HCT116 (cell line): Measurements from ENCODE around the gene ZNF804B. TPM values are rescaled to one million over a fixed set of nuclear protein-coding genes. Genes with fewer than 3 reads are reported as not detected.
"Not testable (repeated sequence)": the region's sequence is repeated elsewhere in the genome, so short reads cannot be mapped to it uniquely, and the experiment has no call there.

Source experiments
- ATAC-seq: fragments of 200-7000 bp; cut with Tn5 transposase; 2 replicates; pipeline ENCODE4 v1.9.1; 2020; ENCODE audit warnings: mild to moderate bottlenecking, moderate library complexity
- BruUV-seq: library from RNA; stranded (reverse); fragments of 400-500 nt; replicated peaks from 2 replicates; lab custom pipeline; 2021; lab: Mats Ljungman, UMichigan
- CTCF ChIA-PET: fragments of 300-600 bp; sonication (Branson Sonifier 250); formaldehyde crosslinking; loops from one replicate; lab custom pipeline; 2021; ENCODE audit warnings: antibody characterized with exemption; lab: Charles Lee
- POLR2A ChIA-PET: fragments of 300-600, 350-600 bp; sonication (Branson Sonifier 250); formaldehyde crosslinking; loops from one replicate; lab custom pipeline; 2021; ENCODE audit warnings: antibody characterized with exemption; lab: Charles Lee
- RAD21 ChIA-PET, 2 experiments: fragments of 300-600 bp; sonication (Branson Sonifier 250); formaldehyde crosslinking; loops; one replicate each; lab custom pipeline; 2023; ENCODE audit warnings: low total read pairs in 2 of 2; ENCODE audit not compliant: uncharacterized antibody in 2 of 2, unreplicated experiment in 2 of 2, low non-redundant PET in 1 of 2; lab: Charles Lee
- DNase-seq: peaks from one replicate; pipeline ENCODE4 v3.0.0-alpha.2; 2010; ENCODE audit warnings: low read depth, low spot score
- H2AFZ ChIP-seq: fragments of 200-600 bp; shearing (Covaris generic), sonication (generic); 2 replicates; pipeline ENCODE4 v1.6.1; 2017; ENCODE audit warnings: low read depth, mixed run types, mixed read lengths, antibody characterized with exemption, low read length; ENCODE audit not compliant: poor library complexity, severe bottlenecking
- H3K27ac ChIP-seq: 2 replicates; pipeline ENCODE4 v1.5.1; 2012; ENCODE audit warnings: low read depth, low read length
- H3K27me3 ChIP-seq: fragments of 200-600 bp; sonication (generic); 2 replicates; pipeline ENCODE4 v1.6.1; 2016; ENCODE audit warnings: mixed run types, low read length, mixed read lengths; ENCODE audit not compliant: insufficient read depth
- H3K36me3 ChIP-seq, 2 experiments: fragments of 200-500 bp in 1 of 2; fragments of 200-600 bp in 1 of 2; sonication (Bioruptor generic) in 1 of 2; sonication (generic) in 1 of 2; 2 replicates each; pipeline versions ENCODE4 v1.5.1 to v1.6.1; 2014 to 2016; ENCODE audit warnings: low read length in 2 of 2, inconsistent platforms in 1 of 2, mixed read lengths in 1 of 2, mixed run types in 1 of 2; ENCODE audit not compliant: insufficient read depth in 2 of 2, control insufficient read depth in 1 of 2
- H3K4me1 ChIP-seq, 2 experiments: fragments of 200-600 bp in 1 of 2; sonication (generic) in 1 of 2; 2 replicates each; pipeline versions ENCODE4 v1.5.1 to v1.6.1; 2012 to 2017; ENCODE audit warnings: low read length in 2 of 2, inconsistent platforms in 1 of 2, mild to moderate bottlenecking in 1 of 2, mixed read lengths in 1 of 2, mixed run types in 1 of 2, moderate library complexity in 1 of 2; ENCODE audit not compliant: insufficient read depth in 2 of 2, control insufficient read depth in 1 of 2
- H3K4me2 ChIP-seq: fragments of 200-600 bp; sonication (generic); 2 replicates; pipeline ENCODE4 v1.6.1; 2017; ENCODE audit warnings: mixed run types, low read length, mixed read lengths
- H3K4me3 ChIP-seq, 2 experiments: fragments of 200-600 bp in 1 of 2; sonication (generic) in 1 of 2; replicated peaks in 1 of 2; 2 replicates each; pipeline ENCODE4 v1.5.1; 2011 to 2016; ENCODE audit warnings: low read length in 2 of 2, control low read depth in 1 of 2, low read depth in 1 of 2, mild to moderate bottlenecking in 1 of 2, mixed read lengths in 1 of 2, mixed run types in 1 of 2
- H3K79me2 ChIP-seq: fragments of 200-600 bp; sonication (generic); 2 replicates; pipeline ENCODE4 v1.6.1; 2017; ENCODE audit warnings: mild to moderate bottlenecking, mixed run types, low read length, moderate library complexity, mixed read lengths; ENCODE audit not compliant: insufficient read depth
- H3K9ac ChIP-seq: fragments of 200-600 bp; sonication (generic); 2 replicates; pipeline ENCODE4 v1.6.1; 2016; ENCODE audit warnings: low read length, mixed read lengths
- H3K9me2 ChIP-seq: fragments of 200-600 bp; sonication (generic), shearing (Covaris generic); 2 replicates; pipeline ENCODE4 v1.6.1; 2017; ENCODE audit warnings: mixed run types, mild to moderate bottlenecking, moderate library complexity; ENCODE audit not compliant: insufficient read depth
- H3K9me3 ChIP-seq, 2 experiments: fragments of 200-500 bp in 1 of 2; fragments of 200-600 bp in 1 of 2; sonication (Bioruptor generic) in 1 of 2; sonication (generic) in 1 of 2; 2 replicates each; pipeline ENCODE4 v1.6.1; 2014 to 2017; ENCODE audit warnings: low read length in 2 of 2, mixed read lengths in 2 of 2, inconsistent platforms in 1 of 2, low read depth in 1 of 2, mild to moderate bottlenecking in 1 of 2, mixed run types in 1 of 2, moderate library complexity in 1 of 2; ENCODE audit not compliant: control insufficient read depth in 1 of 2, insufficient read depth in 1 of 2
- H4K20me1 ChIP-seq: fragments of 200-600 bp; sonication (generic), shearing (Covaris generic); 2 replicates; pipeline ENCODE4 v1.6.1; 2017; ENCODE audit warnings: mixed run types, mild to moderate bottlenecking, moderate library complexity; ENCODE audit not compliant: insufficient read depth
- CEBPB ChIP-seq: IDR thresholded peaks from 2 replicates; pipeline ENCODE4 v1.6.1; 2012; ENCODE audit warnings: low read depth
- EZH2 ChIP-seq: fragments of 200-600 bp; sonication (generic); IDR thresholded peaks from 2 replicates; pipeline ENCODE4 v1.6.1; 2017; ENCODE audit warnings: antibody characterized with exemption, mixed run types
- EZH2phosphoT487 ChIP-seq: fragments of 200-600 bp; IDR thresholded peaks from 2 replicates; pipeline ENCODE4 v1.6.1; 2018; ENCODE audit warnings: antibody characterized with exemption, borderline replicate concordance
- FOSL1 ChIP-seq: IDR thresholded peaks from 2 replicates; pipeline ENCODE4 v1.6.1; 2012; ENCODE audit warnings: low read depth
- JUND ChIP-seq: IDR thresholded peaks from 2 replicates; pipeline ENCODE4 v1.6.1; 2012
- RAD21 ChIP-seq: IDR thresholded peaks from 2 replicates; pipeline ENCODE4 v1.6.1; 2012; ENCODE audit warnings: low read depth, mild to moderate bottlenecking
- SIN3A ChIP-seq: IDR thresholded peaks from 2 replicates; pipeline ENCODE4 v1.6.1; 2012; ENCODE audit warnings: low read depth
- SRF ChIP-seq: IDR thresholded peaks from 2 replicates; pipeline ENCODE4 v1.6.1; 2012; ENCODE audit warnings: low read depth
- TCF7L2 ChIP-seq: IDR thresholded peaks from 2 replicates; pipeline ENCODE4 v1.7.0; 2011; ENCODE audit warnings: borderline replicate concordance, inconsistent platforms; ENCODE audit not compliant: insufficient read depth, insufficient read length; ENCODE audit errors: extremely low read depth
- ZFX ChIP-seq: fragments of 450-650 bp; IDR thresholded peaks from 2 replicates; pipeline ENCODE4 v1.6.1; 2017
- ZNF274 ChIP-seq: fragments of 200-500 bp; sonication (Bioruptor generic); IDR thresholded peaks from 2 replicates; pipeline ENCODE4 v1.6.1; 2014; ENCODE audit warnings: mild to moderate bottlenecking, low read depth, low read length, inconsistent platforms
- intact Hi-C: fragments of 100-400 bp; cut with micrococcal nuclease; formaldehyde crosslinking; loops from 2 replicates; pipeline ENCODE4 v1.10.0; 2022
- total RNA-seq: library from RNA; stranded (reverse); gene quantifications from one replicate; pipeline ENCODE4 v1.2.1, GENCODE V29; 2021; ENCODE audit not compliant: unreplicated experiment
- TF ChIP-seq, protein P1 (sequence below): IDR thresholded peaks from 2 replicates; pipeline ENCODE4 v1.6.1; 2012
- TF ChIP-seq, protein P2 (sequence below): IDR thresholded peaks from 2 replicates; pipeline ENCODE4 v1.6.1; 2012

Gene ZNF804B
- total RNA-seq, 1 experiment from 2014 or later = not detected

DNA sequence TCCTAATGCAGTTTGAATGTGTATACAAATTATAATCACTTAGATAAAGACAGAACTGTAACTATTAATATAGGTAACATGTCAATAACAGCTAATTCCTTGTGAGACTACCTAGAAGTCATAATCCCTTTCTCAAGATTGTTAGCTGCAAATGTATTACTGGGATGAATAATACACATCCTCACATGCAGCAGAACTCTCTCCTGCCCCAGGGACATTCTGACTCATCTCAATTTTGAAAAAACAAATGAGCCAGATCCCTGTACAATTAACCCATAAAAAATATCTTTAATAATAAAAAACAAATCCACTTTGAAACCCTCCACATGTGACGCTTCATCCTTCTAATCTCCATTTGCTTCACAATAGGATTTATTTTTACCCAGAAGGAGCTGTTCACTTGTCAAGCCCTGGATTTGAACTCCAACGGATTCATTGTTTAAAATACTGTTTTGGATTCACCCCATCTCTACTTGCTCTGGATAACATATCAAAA lies 464.4 kb downstream of the ZNF804B start:
- POLR2A ChIA-PET = no interaction called here
- Histone ChIP-seq H2AFZ (no peak overlapping the region), H4K20me1 (no peaks in the 10 kb centered on the region), H3K27ac (no peak overlapping the region), H3K9ac (no peak overlapping the region), H3K79me2 (no peaks in the 10 kb centered on the region), H3K4me3 (no peak overlapping the region), H3K4me2 (no peak overlapping the region), H3K9me2 (no peaks in the 10 kb centered on the region), H3K36me3 (no peaks in the 10 kb centered on the region), H3K4me1 (no peaks in the 10 kb centered on the region), H3K27me3 (no peaks in the 10 kb centered on the region), H3K9me3 (no peaks in the 10 kb centered on the region)
- RAD21 ChIA-PET = no interaction called here
- no peak for DNase-seq
- BruUV-seq = no TSS peak
- CTCF ChIA-PET = no interaction called here
- intact Hi-C loops = no loop called here
- TF ChIP-seq SIN3A = no peak
- no peak for TF ChIP-seq JUND
- TF ChIP-seq SRF = no peak
- TF ChIP-seq RAD21 = no peak
- no peak for TF ChIP-seq CEBPB
- no peak for TF ChIP-seq TCF7L2
- TF ChIP-seq FOSL1 = no peak
- TF ChIP-seq EZH2phosphoT487 = no peak
- TF ChIP-seq, protein P1, sequence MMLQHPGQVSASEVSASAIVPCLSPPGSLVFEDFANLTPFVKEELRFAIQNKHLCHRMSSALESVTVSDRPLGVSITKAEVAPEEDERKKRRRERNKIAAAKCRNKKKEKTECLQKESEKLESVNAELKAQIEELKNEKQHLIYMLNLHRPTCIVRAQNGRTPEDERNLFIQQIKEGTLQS = no peak
- TF ChIP-seq ZFX = no peak
- no peak for TF ChIP-seq EZH2
- TF ChIP-seq ZNF274 = no peak
- TF ChIP-seq, protein P2, sequence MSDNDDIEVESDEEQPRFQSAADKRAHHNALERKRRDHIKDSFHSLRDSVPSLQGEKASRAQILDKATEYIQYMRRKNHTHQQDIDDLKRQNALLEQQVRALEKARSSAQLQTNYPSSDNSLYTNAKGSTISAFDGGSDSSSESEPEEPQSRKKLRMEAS = no peak
- ATAC-seq = no peak

DNA sequence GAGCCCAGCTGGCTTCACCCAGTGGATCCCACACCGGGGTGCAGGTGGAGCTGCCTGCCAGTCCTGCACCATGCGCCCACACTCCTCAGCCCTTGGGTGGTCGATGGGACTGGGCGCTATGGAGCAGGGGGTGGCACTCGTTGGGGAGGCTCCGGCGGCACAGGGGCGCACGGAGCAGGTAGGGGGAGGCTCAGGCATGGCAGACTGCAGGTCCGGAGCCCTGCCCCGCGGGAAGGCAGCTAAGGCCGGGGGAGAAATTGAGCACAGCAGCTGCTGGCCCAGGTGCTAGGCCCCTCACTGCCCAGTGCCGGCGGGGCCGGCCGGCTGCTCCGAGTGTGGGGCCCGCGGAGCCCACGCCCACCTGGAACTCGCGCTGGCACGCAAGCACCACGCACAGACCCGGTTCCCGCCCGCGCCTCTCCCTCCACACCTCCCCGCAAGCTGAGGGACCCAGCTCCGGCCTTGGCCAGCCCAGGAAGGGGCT lies 469.2 kb downstream of the ZNF804B start:
- H3K4me2 ChIP-seq, RAD21 ChIA-PET, ATAC-seq, intact Hi-C loops, DNase-seq, H3K4me1 ChIP-seq, BruUV-seq, H3K79me2 ChIP-seq, H3K4me3 ChIP-seq, POLR2A ChIA-PET, H3K27me3 ChIP-seq, H3K9me3 ChIP-seq, H2AFZ ChIP-seq, H3K9me2 ChIP-seq, H3K9ac ChIP-seq, H3K27ac ChIP-seq, H4K20me1 ChIP-seq, H3K36me3 ChIP-seq, CTCF ChIA-PET: not testable (repeated sequence)
